SU-DHL-6 (cell line): ENCODE data around the gene ADRA2B.

ENCODE experiments used
- H2AFZ ChIP-seq: fragments of 200-600 bp; sonication (generic); 2 replicates; pipeline ENCODE4 v1.6.1; 2014; ENCODE audit warnings: low read depth, mild to moderate bottlenecking, moderate library complexity, mixed read lengths, antibody characterized with exemption, low read length; ENCODE audit not compliant: severe bottlenecking
- H3F3A ChIP-seq: fragments of 200-600 bp; shearing (Covaris generic); 2 replicates; pipeline ENCODE4 v1.6.0; 2016; ENCODE audit warnings: antibody characterized with exemption, mild to moderate bottlenecking; ENCODE audit not compliant: insufficient read depth
- H3K27ac ChIP-seq: fragments of 200-600 bp; sonication (generic); 2 replicates; pipeline ENCODE4 v1.5.1; 2016; ENCODE audit warnings: low read depth, mild to moderate bottlenecking, low read length, moderate library complexity, mixed read lengths
- H3K27me3 ChIP-seq: fragments of 200-600 bp; sonication (generic), shearing (Covaris generic); 2 replicates; pipeline ENCODE4 v1.6.0; 2014; ENCODE audit warnings: mild to moderate bottlenecking, low read length
- H3K36me3 ChIP-seq: fragments of 200-600 bp; sonication (generic); 2 replicates; pipeline ENCODE4 v1.6.1; 2014; ENCODE audit warnings: mild to moderate bottlenecking, low read length, mixed read lengths
- H3K4me2 ChIP-seq: fragments of 300-600, 200-600 bp; shearing (Covaris generic), sonication (generic); 2 replicates; pipeline ENCODE4 v1.6.0; 2014; ENCODE audit warnings: low read length, low read depth, mild to moderate bottlenecking; ENCODE audit not compliant: poor library complexity, severe bottlenecking
- H3K4me3 ChIP-seq: fragments of 200-600 bp; sonication (generic); 2 replicates; pipeline ENCODE4 v1.5.1; 2014; ENCODE audit warnings: antibody characterized with exemption, low read length, mild to moderate bottlenecking, mixed read lengths; ENCODE audit not compliant: insufficient read depth, poor library complexity, severe bottlenecking
- H3K79me2 ChIP-seq: fragments of 200-600 bp; sonication (generic); 2 replicates; pipeline ENCODE4 v1.6.1; 2014; ENCODE audit warnings: mild to moderate bottlenecking, low read length, moderate library complexity; ENCODE audit not compliant: insufficient read depth
- H3K9ac ChIP-seq: fragments of 200-600 bp; sonication (generic); 2 replicates; pipeline ENCODE4 v1.7.0; 2014; ENCODE audit warnings: mild to moderate bottlenecking, low read length
- H3K9me2 ChIP-seq: fragments of 200-600 bp; sonication (generic); replicated peaks from 2 replicates; pipeline ENCODE4 v1.6.1; 2014; ENCODE audit warnings: low read length; ENCODE audit not compliant: insufficient read depth
- H3K9me3 ChIP-seq: fragments of 200-600 bp; sonication (generic); 2 replicates; pipeline ENCODE4 v1.6.1; 2014; ENCODE audit warnings: low read length, mixed read lengths; ENCODE audit not compliant: insufficient read depth
- H4K20me1 ChIP-seq: fragments of 200-600 bp; sonication (generic); 2 replicates; pipeline ENCODE4 v1.6.1; 2014; ENCODE audit warnings: low read depth, mild to moderate bottlenecking, antibody characterized with exemption, low read length, moderate library complexity, mixed read lengths
- EZH2phosphoT487 ChIP-seq: fragments of 200-600 bp; sonication (generic), shearing (Covaris generic); conservative IDR thresholded peaks from 2 replicates; pipeline ENCODE4 v1.6.1; 2018; ENCODE audit warnings: mild to moderate bottlenecking, antibody characterized with exemption, low read length, moderate library complexity, mixed read lengths
- TF ChIP-seq, protein P1 (sequence below): fragments of 200-600 bp; sonication (generic); IDR thresholded peaks from one replicate; pipeline ENCODE4 v1.5.1; 2017; ENCODE audit warnings: antibody characterized with exemption, mild to moderate bottlenecking, low read length, moderate library complexity; ENCODE audit not compliant: insufficient read depth, poor library complexity, severe bottlenecking

Gene ADRA2B

GRCh38 chr2:96120091-96120720 is 3.8 kb upstream of the ADRA2B start:
- Histone ChIP-seq H4K20me1 (no peaks in the 10 kb centered on the region), H3F3A (no peaks in the 10 kb centered on the region), H3K9me2 (no peaks in the 10 kb centered on the region), H3K4me3 (no peak overlapping the region), H3K36me3 (no peaks in the 10 kb centered on the region), H3K4me2 (no peak overlapping the region), H3K9me3 (no peaks in the 10 kb centered on the region), H3K9ac (no peak overlapping the region), H3K27me3 (no peaks in the 10 kb centered on the region), H3K79me2 (no peaks in the 10 kb centered on the region), H3K27ac (no peak overlapping the region), H2AFZ (no peak overlapping the region)
- no peak for TF ChIP-seq EZH2phosphoT487

GRCh38 chr2:96119389-96119751 is 3.0 kb upstream of the ADRA2B start:
- H3K27ac ChIP-seq = no peak overlapping the region
- no peaks in the 10 kb centered on the region for H3K9me2 ChIP-seq
- H3K36me3 ChIP-seq = no peaks in the 10 kb centered on the region
- no peak overlapping the region for H3K4me3 ChIP-seq
- no peaks in the 10 kb centered on the region for H3K9me3 ChIP-seq
- no peak overlapping the region for H3K9ac ChIP-seq
- H3K27me3 ChIP-seq = no peaks in the 10 kb centered on the region
- H3K79me2 ChIP-seq = no peaks in the 10 kb centered on the region
- H3F3A ChIP-seq = no peaks in the 10 kb centered on the region
- no peak for TF ChIP-seq EZH2phosphoT487
- TF ChIP-seq, protein P1, sequence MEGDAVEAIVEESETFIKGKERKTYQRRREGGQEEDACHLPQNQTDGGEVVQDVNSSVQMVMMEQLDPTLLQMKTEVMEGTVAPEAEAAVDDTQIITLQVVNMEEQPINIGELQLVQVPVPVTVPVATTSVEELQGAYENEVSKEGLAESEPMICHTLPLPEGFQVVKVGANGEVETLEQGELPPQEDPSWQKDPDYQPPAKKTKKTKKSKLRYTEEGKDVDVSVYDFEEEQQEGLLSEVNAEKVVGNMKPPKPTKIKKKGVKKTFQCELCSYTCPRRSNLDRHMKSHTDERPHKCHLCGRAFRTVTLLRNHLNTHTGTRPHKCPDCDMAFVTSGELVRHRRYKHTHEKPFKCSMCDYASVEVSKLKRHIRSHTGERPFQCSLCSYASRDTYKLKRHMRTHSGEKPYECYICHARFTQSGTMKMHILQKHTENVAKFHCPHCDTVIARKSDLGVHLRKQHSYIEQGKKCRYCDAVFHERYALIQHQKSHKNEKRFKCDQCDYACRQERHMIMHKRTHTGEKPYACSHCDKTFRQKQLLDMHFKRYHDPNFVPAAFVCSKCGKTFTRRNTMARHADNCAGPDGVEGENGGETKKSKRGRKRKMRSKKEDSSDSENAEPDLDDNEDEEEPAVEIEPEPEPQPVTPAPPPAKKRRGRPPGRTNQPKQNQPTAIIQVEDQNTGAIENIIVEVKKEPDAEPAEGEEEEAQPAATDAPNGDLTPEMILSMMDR = no peak
- no peak overlapping the region for H3K4me2 ChIP-seq
- H2AFZ ChIP-seq = no peak overlapping the region
- no peaks in the 10 kb centered on the region for H4K20me1 ChIP-seq

DNA sequence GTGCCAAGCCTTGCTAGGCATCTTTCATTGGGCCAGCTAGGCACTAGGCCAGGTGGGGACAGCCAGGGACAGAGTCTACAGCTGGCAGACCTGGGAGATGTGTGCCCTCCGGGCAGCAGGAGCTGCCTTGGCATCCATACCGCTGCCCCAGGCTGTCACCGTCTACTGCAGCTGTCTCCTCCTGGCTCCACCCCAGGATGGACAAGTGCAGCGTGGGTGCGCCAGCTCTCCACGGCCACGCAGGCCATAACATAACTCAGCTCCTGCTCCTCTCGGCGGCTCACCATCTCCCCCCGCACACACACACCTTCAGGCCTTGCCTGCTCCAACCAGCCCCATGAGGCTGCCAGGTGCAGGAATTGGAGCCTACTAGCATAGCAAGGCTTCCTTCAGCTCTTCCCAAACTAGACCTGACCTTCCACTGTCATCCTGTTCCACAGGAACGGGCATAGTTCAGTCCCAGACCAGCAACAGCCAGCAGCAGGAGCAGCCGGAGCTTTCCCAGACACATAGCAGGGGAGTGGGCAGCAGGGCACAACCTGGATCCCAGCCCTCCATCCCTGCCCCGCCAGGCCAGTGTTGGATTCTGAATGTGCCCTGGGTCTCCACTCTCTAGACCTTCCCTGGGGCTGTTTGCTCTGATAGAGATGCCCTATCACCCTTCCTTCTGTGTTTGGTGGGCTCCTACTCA is 2.5 kb upstream of the ADRA2B start:
- H3K9me3 ChIP-seq = no peaks in the 10 kb centered on the region
- TF ChIP-seq EZH2phosphoT487 = no peak
- H3K4me2 ChIP-seq = no peak overlapping the region
- no peaks in the 10 kb centered on the region for H4K20me1 ChIP-seq
- H3K9ac ChIP-seq = no peak overlapping the region
- no peaks in the 10 kb centered on the region for H3F3A ChIP-seq
- H3K9me2 ChIP-seq = no peaks in the 10 kb centered on the region
- no peaks in the 10 kb centered on the region for H3K79me2 ChIP-seq
- H2AFZ ChIP-seq = no peak overlapping the region
- H3K36me3 ChIP-seq = no peaks in the 10 kb centered on the region
- no peaks in the 10 kb centered on the region for H3K27me3 ChIP-seq
- H3K4me3 ChIP-seq = no peak overlapping the region
- H3K27ac ChIP-seq = no peak overlapping the region

DNA sequence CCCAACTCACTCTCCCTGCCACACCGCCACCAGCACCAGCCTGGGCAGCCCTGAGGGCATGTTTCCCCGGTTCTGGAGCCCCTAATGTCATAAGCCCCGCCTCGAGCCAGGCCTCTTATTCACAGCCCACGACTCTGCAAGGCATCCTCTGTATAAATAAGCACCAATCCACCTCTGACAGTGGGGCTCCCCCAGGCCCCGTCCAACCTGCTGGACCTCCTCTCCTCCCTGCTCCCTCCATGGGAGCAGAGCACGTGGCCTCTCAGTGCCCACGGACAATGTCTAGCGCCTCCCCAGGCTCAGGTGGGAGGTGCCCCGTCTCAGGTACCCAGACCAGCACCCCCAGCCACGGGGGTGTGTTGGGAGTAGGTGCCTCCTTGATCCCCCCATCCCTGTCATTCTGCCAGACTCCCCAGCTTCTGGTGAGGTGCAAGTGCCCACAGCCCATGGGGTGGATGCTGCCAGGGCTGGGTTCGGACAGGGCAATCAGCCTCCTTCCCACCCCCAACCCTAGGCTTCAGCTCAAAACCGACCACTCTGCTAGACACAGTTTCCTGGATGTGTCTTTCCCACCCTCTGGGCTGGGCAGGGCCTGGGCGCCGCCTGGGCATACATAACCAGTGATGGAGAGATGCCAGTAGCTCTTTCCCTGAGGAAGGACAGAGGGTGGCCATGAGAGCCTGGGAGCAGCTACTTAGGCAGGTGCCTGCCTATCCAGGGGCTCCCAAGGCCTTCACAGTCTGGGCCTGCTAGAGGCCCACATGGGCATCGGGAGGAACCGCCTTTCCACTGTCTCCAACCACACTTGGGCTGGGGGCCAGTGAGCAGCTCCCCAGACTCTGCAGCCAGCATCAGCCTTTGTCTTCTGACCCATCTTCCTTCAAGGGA is 1.6 kb upstream of the ADRA2B start:
- H3K79me2 ChIP-seq = no peaks in the 10 kb centered on the region
- H3K4me2 ChIP-seq = peak overlapping the region; percentile 64
- H3K9me2 ChIP-seq = no peaks in the 10 kb centered on the region
- H3K27me3 ChIP-seq = no peaks in the 10 kb centered on the region
- H3K9me3 ChIP-seq = no peaks in the 10 kb centered on the region
- no peak overlapping the region for H2AFZ ChIP-seq
- H3F3A ChIP-seq = no peaks in the 10 kb centered on the region
- H3K36me3 ChIP-seq = no peaks in the 10 kb centered on the region
- H3K4me3 ChIP-seq = no peak overlapping the region
- no peak overlapping the region for H3K9ac ChIP-seq
- no peak for TF ChIP-seq EZH2phosphoT487
- TF ChIP-seq, protein P1 = no peak
- H4K20me1 ChIP-seq = no peaks in the 10 kb centered on the region
- no peak overlapping the region for H3K27ac ChIP-seq
